HG02870 (cell line): ENCODE measurements around the gene VSTM4.

Experiments used
- ATAC-seq: cut with Tn5 transposase; IDR thresholded peaks from one replicate; pipeline ENCODE4 v1.9.1; 2021; ENCODE audit warnings: mild to moderate bottlenecking, moderate library complexity; ENCODE audit not compliant: unreplicated experiment

VSTM4 gene

GRCh38 chr10:49115015-49115795 is at the start of gene VSTM4:
Gene VSTM4 (minus strand): TSS chr10:49115522. CDS start chr10:49115485, 37 bp downstream.
- ATAC-seq, result no peak

- peak; percentile 97 for ATAC-seq
Observed at GRCh38 chr10:49164559-49165188, 49.4 kb upstream of the VSTM4 start.

- no peak for ATAC-seq
Observed at GRCh38 chr10:49163741-49164140, 48.4 kb upstream of the VSTM4 start.

- ATAC-seq, result no peak
Observed at GRCh38 chr10:49162761-49163310, 47.5 kb upstream of the VSTM4 start.

GRCh38 chr10:49162063-49162462 is 46.7 kb upstream of the VSTM4 start:
- ATAC-seq, result no peak

- ATAC-seq, result no peak
Observed at GRCh38 chr10:49161411-49161997, 46.2 kb upstream of the VSTM4 start.

- no peak for ATAC-seq
Observed at GRCh38 chr10:49160814-49161213, 45.5 kb upstream of the VSTM4 start.

GRCh38 chr10:49160110-49160509 is 44.8 kb upstream of the VSTM4 start:
- ATAC-seq, result no peak

- ATAC-seq, result no peak
Observed at GRCh38 chr10:49158915-49159314, 43.6 kb upstream of the VSTM4 start.

- ATAC-seq, result no peak
Observed at GRCh38 chr10:49158404-49158803, 43.1 kb upstream of the VSTM4 start.

GRCh38 chr10:49157229-49157628 is 41.9 kb upstream of the VSTM4 start:
- no peak for ATAC-seq

- no peak for ATAC-seq
Observed at GRCh38 chr10:49154641-49155040, 39.3 kb upstream of the VSTM4 start.

- ATAC-seq, result no peak
Observed at GRCh38 chr10:49153971-49154370, 38.6 kb upstream of the VSTM4 start.

- ATAC-seq, result no peak
Observed at GRCh38 chr10:49153115-49153514, 37.8 kb upstream of the VSTM4 start.

GRCh38 chr10:49152663-49153062 is 37.3 kb upstream of the VSTM4 start:
- ATAC-seq, result no peak

GRCh38 chr10:49152037-49152436 is 36.7 kb upstream of the VSTM4 start:
- ATAC-seq, result no peak

GRCh38 chr10:49151481-49151880 is 36.2 kb upstream of the VSTM4 start:
- ATAC-seq, result no peak

GRCh38 chr10:49151025-49151445 is 35.7 kb upstream of the VSTM4 start:
- ATAC-seq, result no peak

- ATAC-seq, result no peak
Observed at GRCh38 chr10:49150426-49150825, 35.1 kb upstream of the VSTM4 start.

GRCh38 chr10:49149881-49150280 is 34.6 kb upstream of the VSTM4 start:
- no peak for ATAC-seq

- no peak for ATAC-seq
Observed at GRCh38 chr10:49144058-49144720, 28.9 kb upstream of the VSTM4 start.
